ENCODE measurements around the gene LZTR1. TPM values are rescaled to one million over a fixed set of nuclear protein-coding genes. Genes with fewer than 3 reads are reported as not detected.

LZTR1 gene
- polyA plus RNA-seq, 1 of the 3 experiments (the other 2 are of a cell fraction): 37.7 TPM

DNA sequence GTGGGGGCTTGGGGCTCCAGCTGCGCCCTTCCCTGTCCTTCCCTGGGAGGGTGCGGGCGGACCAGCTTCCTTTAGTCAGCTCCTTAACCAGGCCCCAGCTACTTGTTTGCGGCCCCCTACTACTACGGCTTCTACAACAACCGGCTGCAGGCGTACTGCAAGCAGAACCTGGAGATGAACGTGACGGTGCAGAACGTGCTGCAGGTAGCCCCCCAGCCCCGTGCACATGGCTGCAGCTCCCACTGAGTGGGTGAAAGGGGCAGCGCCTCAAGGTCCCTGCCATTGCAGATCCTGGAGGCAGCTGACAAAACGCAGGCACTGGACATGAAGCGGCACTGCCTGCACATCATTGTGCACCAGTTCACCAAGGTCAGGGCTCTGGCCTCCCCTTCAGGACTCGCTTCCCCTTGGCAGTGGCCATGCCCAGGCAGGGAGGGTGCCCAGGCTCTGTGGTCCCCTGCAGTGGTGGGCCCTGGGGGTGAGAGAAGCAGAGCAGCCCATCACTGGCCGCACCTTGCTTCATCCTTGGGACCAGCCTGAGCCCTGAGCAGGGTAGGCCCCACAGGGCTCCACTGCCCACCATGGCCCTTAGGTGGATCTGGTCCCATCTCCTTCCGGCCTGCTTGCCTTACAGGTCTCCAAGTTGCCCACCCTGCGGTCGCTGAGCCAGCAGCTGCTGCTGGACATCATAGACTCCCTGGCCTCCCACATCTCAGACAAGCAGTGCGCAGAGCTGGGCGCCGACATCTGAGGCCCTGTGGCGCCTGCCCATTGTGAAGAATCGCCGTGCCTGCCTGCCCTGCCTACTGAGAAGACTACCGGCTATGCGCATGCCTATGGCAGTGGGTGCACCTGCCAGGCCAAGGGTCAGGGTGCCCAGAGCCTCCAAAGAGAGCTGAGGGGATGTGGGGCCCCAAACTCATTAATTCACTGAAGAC lies 14.8 kb downstream of the LZTR1 start:
- no peak overlapping the region for H3K4me2 ChIP-seq
- no peak overlapping the region for H3K27ac ChIP-seq (ENCODE audit: low read depth in 2 of 2, low read length in 1 of 2)
- H2AFZ ChIP-seq (ENCODE audit: low read depth): no peak overlapping the region
- H3K9me2 ChIP-seq: no peaks in the 10 kb centered on the region
- H3K4me1 ChIP-seq (ENCODE audit: control insufficient read depth in 1 of 2, insufficient read depth in 2 of 2, low read depth in 1 of 2, low read length in 1 of 2): peaks cover 12 to 26% of the 10 kb centered on the region in 2 experiments; a peak in 3 of 4 replicates
- H3K9me3 ChIP-seq: no peaks in the 10 kb centered on the region
- ChIA-PET POLR2A (interaction anchor here (1.2 to 1.4 kb wide), 2 partner anchors 15 to 18 kb away, joined by 3 to 6 read pairs; partner anchors contain the start of genes LZTR1 and P2RX6), CTCF (no interaction called here)
- H3K36me3 ChIP-seq (replicated peaks in 1 of 2; ENCODE audit: control insufficient read depth in 1 of 2, insufficient read depth in 2 of 2, low read length in 1 of 2): peaks cover 7 to 57% of the 10 kb centered on the region in 2 experiments
- no CpG with 5 or more reads among the region's 27 CpGs for WGBS (ENCODE audit: low lambda C conversion rate)
- no peak for TF ChIP-seq TCF12 (IDR thresholded peaks at IDR 0.05)
- no peak for TF ChIP-seq JUND (IDR thresholded peaks at IDR 0.05)
- TF ChIP-seq GATA2 (CRISPR knock-in tag; IDR thresholded peaks at IDR 0.05): no peak
- no peak for TF ChIP-seq RXRA (IDR thresholded peaks at IDR 0.05; ENCODE audit: borderline replicate concordance, low read depth)
- TF ChIP-seq PBX3 (IDR thresholded peaks at IDR 0.05): no peak
- TF ChIP-seq GABPA (IDR thresholded peaks at IDR 0.05; ENCODE audit: low read depth): no peak
- no peak for TF ChIP-seq FOXM1 (IDR thresholded peaks at IDR 0.05; ENCODE audit: low read depth)
- TF ChIP-seq, protein P1, sequence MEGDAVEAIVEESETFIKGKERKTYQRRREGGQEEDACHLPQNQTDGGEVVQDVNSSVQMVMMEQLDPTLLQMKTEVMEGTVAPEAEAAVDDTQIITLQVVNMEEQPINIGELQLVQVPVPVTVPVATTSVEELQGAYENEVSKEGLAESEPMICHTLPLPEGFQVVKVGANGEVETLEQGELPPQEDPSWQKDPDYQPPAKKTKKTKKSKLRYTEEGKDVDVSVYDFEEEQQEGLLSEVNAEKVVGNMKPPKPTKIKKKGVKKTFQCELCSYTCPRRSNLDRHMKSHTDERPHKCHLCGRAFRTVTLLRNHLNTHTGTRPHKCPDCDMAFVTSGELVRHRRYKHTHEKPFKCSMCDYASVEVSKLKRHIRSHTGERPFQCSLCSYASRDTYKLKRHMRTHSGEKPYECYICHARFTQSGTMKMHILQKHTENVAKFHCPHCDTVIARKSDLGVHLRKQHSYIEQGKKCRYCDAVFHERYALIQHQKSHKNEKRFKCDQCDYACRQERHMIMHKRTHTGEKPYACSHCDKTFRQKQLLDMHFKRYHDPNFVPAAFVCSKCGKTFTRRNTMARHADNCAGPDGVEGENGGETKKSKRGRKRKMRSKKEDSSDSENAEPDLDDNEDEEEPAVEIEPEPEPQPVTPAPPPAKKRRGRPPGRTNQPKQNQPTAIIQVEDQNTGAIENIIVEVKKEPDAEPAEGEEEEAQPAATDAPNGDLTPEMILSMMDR (IDR thresholded peaks at IDR 0.05): no peak
- no peak for TF ChIP-seq YY1 (IDR thresholded peaks at IDR 0.05; ENCODE audit: low read depth)
- H3K9ac ChIP-seq: no peak overlapping the region
- DNase-seq: no peak
- 0 out of 2 replicates have a peak, but pooled peaks cover 5% of the 10 kb centered on the region for H4K20me1 ChIP-seq (ENCODE audit: insufficient read depth)
- H3K4me3 ChIP-seq (ENCODE audit: low read depth in 2 of 2, low read length in 1 of 2): no peak overlapping the region
- no peaks in the 10 kb centered on the region for H3K27me3 ChIP-seq (ENCODE audit: insufficient read depth)
- H3F3A ChIP-seq (replicated peaks; ENCODE audit: insufficient read depth): peaks cover 7% of the 10 kb centered on the region
- H3K79me2 ChIP-seq (ENCODE audit: insufficient read depth): peaks cover 21% of the 10 kb centered on the region

DNA sequence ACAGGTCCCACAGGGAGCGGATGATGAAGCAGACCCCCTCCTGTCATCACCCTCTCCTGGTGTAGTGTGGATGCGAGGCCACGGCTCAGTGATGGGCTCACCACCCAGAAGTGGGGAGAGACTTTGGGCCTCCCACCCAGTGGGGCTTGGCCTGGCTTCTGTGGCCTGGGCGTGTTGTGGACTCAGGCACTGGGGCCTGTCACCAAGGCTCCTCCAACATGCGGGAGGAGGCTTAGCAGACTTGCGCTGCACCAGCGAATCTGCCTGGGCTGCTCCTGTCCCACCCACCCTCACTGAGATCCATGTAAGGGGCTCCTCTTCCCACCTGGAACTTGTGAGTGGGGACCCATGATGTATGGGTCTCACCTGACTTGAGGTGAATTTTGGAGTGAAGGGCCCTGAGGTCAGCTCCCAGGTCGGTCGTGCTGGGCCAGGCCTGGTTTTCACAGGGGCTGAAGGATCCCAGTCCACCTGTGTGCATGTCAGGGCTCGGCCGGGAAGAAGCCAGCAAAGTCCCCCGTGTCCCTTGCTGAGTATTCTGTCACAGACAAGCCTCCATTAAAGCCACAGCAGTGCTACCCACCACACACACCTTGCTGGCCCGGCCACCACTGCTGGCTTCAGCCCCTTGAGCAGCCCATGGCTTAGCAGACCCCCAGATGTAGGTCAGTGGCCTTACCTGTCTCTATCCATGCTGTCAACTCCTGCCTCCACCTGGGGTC lies 15.6 kb downstream of the LZTR1 start:
- TF ChIP-seq RCOR1 (IDR thresholded peaks at IDR 0.05; ENCODE audit: low read length) (no peak), POLR2AphosphoS5 (IDR thresholded peaks at IDR 0.05; ENCODE audit: low read depth, low read length) (peak; percentile 40; the same call in 1 of the 2 replicates)
- Histone ChIP-seq H2AFZ (ENCODE audit: low read depth) (no peak overlapping the region), H3K9ac (no peak overlapping the region), H3K79me2 (ENCODE audit: insufficient read depth) (peaks cover 24% of the 10 kb centered on the region), H3K4me3 (ENCODE audit: low read depth in 2 of 2, low read length in 1 of 2) (no peak overlapping the region), H3K9me3 (no peaks in the 10 kb centered on the region), H3F3A (replicated peaks; ENCODE audit: insufficient read depth) (peaks cover 13% of the 10 kb centered on the region), H4K20me1 (ENCODE audit: insufficient read depth) (0 out of 2 replicates have a peak, but pooled peaks cover 5% of the 10 kb centered on the region), H3K4me1 (ENCODE audit: control insufficient read depth in 1 of 2, insufficient read depth in 2 of 2, low read depth in 1 of 2, low read length in 1 of 2) (peaks cover 12 to 26% of the 10 kb centered on the region in 2 experiments; a peak in 3 of 4 replicates), H3K27ac (ENCODE audit: low read depth in 2 of 2, low read length in 1 of 2) (no peak overlapping the region), H3K36me3 (replicated peaks in 1 of 2; ENCODE audit: control insufficient read depth in 1 of 2, insufficient read depth in 2 of 2, low read length in 1 of 2) (peaks cover 7 to 49% of the 10 kb centered on the region in 2 experiments), H3K4me2 (no peak overlapping the region), H3K9me2 (no peaks in the 10 kb centered on the region), H3K27me3 (ENCODE audit: insufficient read depth) (no peaks in the 10 kb centered on the region)
- POLR2A ChIA-PET: interaction anchor here (1.2 to 3.3 kb wide), 4 partner anchors 7 to 17 kb away, joined by 3 to 18 read pairs (median 9); partner anchors contain the start of genes LZTR1 and P2RX6
- 95% methylated on average over 10 of the region's 13 CpGs for WGBS (ENCODE audit: low lambda C conversion rate)
- CTCF ChIA-PET: no interaction called here
- DNase-seq: no peak

Data from SK-N-SH (cell line).